GM12878 (cell line): ENCODE data around the gene STK10.
"Not testable (repeated sequence)": the region's sequence is repeated elsewhere in the genome, so short reads cannot be mapped to it uniquely, and the experiment has no call there.

Experiments used
- E2F8 ChIP-seq: fragments of 450-650 bp; IDR thresholded peaks from 2 replicates; pipeline ENCODE4 v1.6.1; 2018; ENCODE audit warnings: mild to moderate bottlenecking, low read depth, moderate library complexity; ENCODE audit not compliant: partially characterized antibody
- JUND ChIP-seq: IDR thresholded peaks from 2 replicates; pipeline ENCODE4 v1.6.1; 2012; ENCODE audit warnings: low read depth, mild to moderate bottlenecking, low read length, improper control_type of control experiment, moderate library complexity
- MEF2A ChIP-seq: IDR thresholded peaks from 2 replicates; pipeline ENCODE4 v1.6.1; 2011; ENCODE audit warnings: low read depth, mild to moderate bottlenecking, low read length, moderate library complexity; ENCODE audit not compliant: insufficient read depth
- NBN ChIP-seq: fragments of 450-650 bp; IDR thresholded peaks from 2 replicates; pipeline ENCODE4 v1.6.1; 2016
- POLR2A ChIP-seq: IDR thresholded peaks from 2 replicates; pipeline ENCODE4 v1.6.1; 2011; ENCODE audit warnings: low read depth, mild to moderate bottlenecking, low read length
- TF ChIP-seq, protein P1 (sequence below), 3 experiments: IDR thresholded peaks in 2 of 3; conservative IDR thresholded peaks in 1 of 3; 2 replicates each; pipeline ENCODE4 v1.5.1; 2011; ENCODE audit warnings: low read depth in 3 of 3, low read length in 3 of 3, mild to moderate bottlenecking in 3 of 3, control low read depth in 2 of 3, moderate library complexity in 2 of 3, inconsistent platforms in 1 of 3, mixed read lengths in 1 of 3; ENCODE audit not compliant: control insufficient read depth in 2 of 3, insufficient read depth in 1 of 3; ENCODE audit errors: extremely low read depth in 1 of 3

- not testable (repeated sequence) for TF ChIP-seq NBN, MEF2A, POLR2A, JUND, E2F8
- TF ChIP-seq, protein P1, sequence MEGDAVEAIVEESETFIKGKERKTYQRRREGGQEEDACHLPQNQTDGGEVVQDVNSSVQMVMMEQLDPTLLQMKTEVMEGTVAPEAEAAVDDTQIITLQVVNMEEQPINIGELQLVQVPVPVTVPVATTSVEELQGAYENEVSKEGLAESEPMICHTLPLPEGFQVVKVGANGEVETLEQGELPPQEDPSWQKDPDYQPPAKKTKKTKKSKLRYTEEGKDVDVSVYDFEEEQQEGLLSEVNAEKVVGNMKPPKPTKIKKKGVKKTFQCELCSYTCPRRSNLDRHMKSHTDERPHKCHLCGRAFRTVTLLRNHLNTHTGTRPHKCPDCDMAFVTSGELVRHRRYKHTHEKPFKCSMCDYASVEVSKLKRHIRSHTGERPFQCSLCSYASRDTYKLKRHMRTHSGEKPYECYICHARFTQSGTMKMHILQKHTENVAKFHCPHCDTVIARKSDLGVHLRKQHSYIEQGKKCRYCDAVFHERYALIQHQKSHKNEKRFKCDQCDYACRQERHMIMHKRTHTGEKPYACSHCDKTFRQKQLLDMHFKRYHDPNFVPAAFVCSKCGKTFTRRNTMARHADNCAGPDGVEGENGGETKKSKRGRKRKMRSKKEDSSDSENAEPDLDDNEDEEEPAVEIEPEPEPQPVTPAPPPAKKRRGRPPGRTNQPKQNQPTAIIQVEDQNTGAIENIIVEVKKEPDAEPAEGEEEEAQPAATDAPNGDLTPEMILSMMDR (IDR thresholded peaks at IDR 0.05 in 2 of 3, conservative IDR thresholded peaks at IDR 0.05 in 1 of 3; ENCODE audit: control insufficient read depth in 2 of 3, extremely low read depth in 1 of 3, insufficient read depth in 1 of 3, low read depth in 3 of 3, low read length in 3 of 3), result not testable (repeated sequence)
These were observed 18.0 kb upstream of the STK10 start for GRCh38 chr5:172205984-172206383.
